Testis (tissue), 3 donors: ENCODE results near the gene TCEAL9. TPM values are rescaled to one million over a fixed set of nuclear protein-coding genes. Genes with fewer than 3 reads are reported as not detected.
"Not testable (repeated sequence)": the region's sequence is repeated elsewhere in the genome, so short reads cannot be mapped to it uniquely, and the experiment has no call there.

Experiments
- DNase-seq: peaks from one replicate; pipeline ENCODE4 v3.0.0-alpha.2; 2019
- H3K27ac ChIP-seq, 2 donors: fragments of 200-600 bp; sonication (generic); one replicate each; pipeline ENCODE4 v1.5.1; 2019
- H3K27me3 ChIP-seq: fragments of 200-600 bp; sonication (generic); one replicate; pipeline ENCODE4 v1.5.1; 2019
- H3K36me3 ChIP-seq: fragments of 200-600 bp; sonication (generic); one replicate; pipeline ENCODE4 v1.5.1; 2017; ENCODE audit warnings: low read depth; ENCODE audit errors: missing control alignments
- H3K4me1 ChIP-seq: fragments of 200-600 bp; sonication (generic); one replicate; pipeline ENCODE4 v1.5.1; 2019
- H3K4me3 ChIP-seq, 2 donors: fragments of 200-600 bp; sonication (generic); one replicate each; pipeline ENCODE4 v1.5.1; 2017 to 2019
- H3K9me3 ChIP-seq: fragments of 200-600 bp; sonication (generic); one replicate; pipeline ENCODE4 v1.5.1; 2017
- POLR2A ChIP-seq: fragments of 450-650 bp; IDR thresholded peaks from one replicate; pipeline ENCODE4 v1.6.1; 2017; ENCODE audit warnings: antibody characterized with exemption, mild to moderate bottlenecking, moderate library complexity
- WGBS, 2 donors: methylation state at CpG; one replicate each; pipeline ENCODE4 v1.1.5; 2018; 5-methylcytosine and 5-hydroxymethylcytosine counted together
- intact Hi-C: fragments of 100-400 bp; cut with DNase I; formaldehyde crosslinking; loops from one replicate; pipeline ENCODE4 v1.15.1; 2023; ENCODE audit warnings: low total_unique reads
- polyA plus RNA-seq: library from polyadenylated mRNA; stranded (reverse); fragments of 350-450 nt; fragmentation: Illumina TruSeq; extraction: RNeasy Lipid Tissue Mini Kit (QIAGEN cat#74804); gene quantifications from one replicate; pipeline ENCODE4 v1.2.3, GENCODE V29; 2014; ENCODE audit warnings: low read depth, low replicate concordance; ENCODE audit not compliant: insufficient read depth
- total RNA-seq, 2 donors: library from RNA; depleted of rRNA; stranded (reverse); fragments of >200 nt; gene quantifications; one replicate each; pipeline ENCODE4 v1.2.3, GENCODE V29; 2016
- TF ChIP-seq, protein P1 (sequence below), 3 experiments: fragments of 450-650 bp in 2 of 3; fragments of 200-600 bp in 1 of 3; sonication (generic) in 1 of 3; IDR thresholded peaks; one replicate each; pipeline ENCODE4 v1.5.1; 2016 to 2019; ENCODE audit warnings: antibody characterized with exemption in 3 of 3, mild to moderate bottlenecking in 2 of 3, moderate library complexity in 1 of 3

The TCEAL9 gene
- total and polyA plus RNA-seq, 3 donors from 2014 or later = 74.9 to 99.7 (median 99.4) TPM

DNA sequence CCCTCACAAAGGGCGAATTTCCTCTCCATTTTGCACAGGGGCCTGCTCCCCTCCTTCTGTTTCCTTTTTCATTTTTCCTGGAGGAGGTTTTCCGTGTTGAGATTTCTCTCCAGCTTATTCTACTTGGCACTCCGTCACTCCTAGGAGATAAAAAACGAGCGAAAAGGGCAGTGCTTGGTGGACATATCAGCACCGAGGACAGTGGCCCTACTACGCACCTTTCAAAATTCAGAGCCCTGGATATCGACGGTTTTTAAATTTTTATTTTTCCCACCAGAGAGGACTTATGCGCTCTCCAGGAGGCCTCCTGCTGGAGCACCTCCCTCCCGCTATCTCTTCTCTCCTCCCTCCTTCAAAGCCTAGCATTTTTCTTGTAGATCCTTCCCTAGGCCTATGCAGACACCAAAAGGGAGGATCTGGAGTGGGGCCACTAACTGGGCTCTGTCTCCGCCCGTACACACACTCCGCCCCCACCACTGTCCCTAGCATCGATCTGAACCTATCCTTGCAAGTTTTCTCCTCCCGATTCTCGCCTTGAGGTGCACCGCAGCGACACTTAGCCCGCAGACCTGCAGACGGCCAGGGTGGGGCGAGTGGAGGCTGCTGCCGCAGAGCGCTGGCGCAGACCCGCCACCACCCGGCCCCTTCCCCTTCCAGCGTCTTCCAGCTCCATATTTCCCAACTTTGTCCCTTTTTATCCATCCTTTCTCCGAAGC is 8.5 kb upstream of the TCEAL9 start:
- intact Hi-C loops = no loop called here
- TF ChIP-seq, protein P1, sequence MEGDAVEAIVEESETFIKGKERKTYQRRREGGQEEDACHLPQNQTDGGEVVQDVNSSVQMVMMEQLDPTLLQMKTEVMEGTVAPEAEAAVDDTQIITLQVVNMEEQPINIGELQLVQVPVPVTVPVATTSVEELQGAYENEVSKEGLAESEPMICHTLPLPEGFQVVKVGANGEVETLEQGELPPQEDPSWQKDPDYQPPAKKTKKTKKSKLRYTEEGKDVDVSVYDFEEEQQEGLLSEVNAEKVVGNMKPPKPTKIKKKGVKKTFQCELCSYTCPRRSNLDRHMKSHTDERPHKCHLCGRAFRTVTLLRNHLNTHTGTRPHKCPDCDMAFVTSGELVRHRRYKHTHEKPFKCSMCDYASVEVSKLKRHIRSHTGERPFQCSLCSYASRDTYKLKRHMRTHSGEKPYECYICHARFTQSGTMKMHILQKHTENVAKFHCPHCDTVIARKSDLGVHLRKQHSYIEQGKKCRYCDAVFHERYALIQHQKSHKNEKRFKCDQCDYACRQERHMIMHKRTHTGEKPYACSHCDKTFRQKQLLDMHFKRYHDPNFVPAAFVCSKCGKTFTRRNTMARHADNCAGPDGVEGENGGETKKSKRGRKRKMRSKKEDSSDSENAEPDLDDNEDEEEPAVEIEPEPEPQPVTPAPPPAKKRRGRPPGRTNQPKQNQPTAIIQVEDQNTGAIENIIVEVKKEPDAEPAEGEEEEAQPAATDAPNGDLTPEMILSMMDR (IDR thresholded peaks at IDR 0.05) = no peak
- TF ChIP-seq POLR2A = no peak
- H3K27me3 ChIP-seq = no peaks in the 10 kb centered on the region
- no peaks in the 10 kb centered on the region for H3K4me1 ChIP-seq
- no peak for DNase-seq
- WGBS, 2 donors = 43 to 56% methylated on average over 27 to 29 of the region's 29 CpGs
- no peaks in the 10 kb centered on the region for H3K9me3 ChIP-seq
- H3K36me3 ChIP-seq = no peaks in the 10 kb centered on the region
- no peak overlapping the region for H3K4me3 ChIP-seq
- no peak overlapping the region for H3K27ac ChIP-seq

DNA sequence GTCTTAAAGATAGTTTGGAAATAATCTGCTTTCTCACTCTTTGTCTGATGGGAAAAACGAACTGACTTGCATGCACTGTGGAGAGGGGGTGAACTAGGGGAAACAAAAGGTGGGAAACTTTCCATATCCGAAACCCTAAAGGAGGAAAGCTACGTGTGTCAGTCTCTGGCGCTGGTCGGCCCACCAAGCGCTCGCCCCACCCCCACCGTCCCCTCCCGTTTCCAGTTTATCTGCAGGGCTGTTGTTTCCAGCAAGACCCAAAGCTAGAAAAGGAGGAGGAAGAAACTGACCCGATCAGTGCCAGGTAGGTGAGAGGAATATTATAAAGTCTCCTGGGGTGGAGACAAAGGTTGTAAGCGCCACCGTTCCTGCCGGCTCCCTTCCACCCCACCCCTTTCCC is 552 bp downstream of the TCEAL9 start:
- peak; percentile 37 for DNase-seq
- intact Hi-C loops = loop anchor here (10.0 kb wide), 1 partner anchor 328 kb away; the partner anchor contains the start of gene MORF4L2
- H3K4me3 ChIP-seq = peak overlapping the region; percentile 69 to 82

DNA sequence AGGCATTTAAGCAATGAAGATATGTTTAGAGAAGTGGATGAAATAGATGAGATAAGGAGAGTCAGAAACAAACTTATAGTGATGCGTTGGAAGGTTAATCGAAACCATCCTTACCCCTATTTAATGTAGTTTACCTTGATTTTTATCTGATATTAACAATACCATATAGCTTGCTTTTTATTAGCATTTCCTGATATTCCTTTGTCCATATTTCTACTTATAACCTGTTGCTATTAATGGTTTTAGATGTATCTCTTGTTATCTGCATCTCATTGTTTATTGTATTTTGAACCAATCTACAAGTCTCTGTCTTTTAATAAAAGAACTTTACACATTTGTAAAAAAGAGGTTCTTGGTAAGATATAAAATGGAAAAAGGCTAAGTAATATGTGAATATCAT is 1.6 kb downstream of the TCEAL9 start:
- WGBS, 2 donors = 63 to 82% methylated on average over 2 of the region's 2 CpGs
- H3K4me1 ChIP-seq = no peaks in the 10 kb centered on the region
- no peaks in the 10 kb centered on the region for H3K27me3 ChIP-seq
- no peak for DNase-seq
- no peaks in the 10 kb centered on the region for H3K9me3 ChIP-seq
- H3K4me3 ChIP-seq = peak overlapping the region in 1 of 2 donors; percentile 82
- intact Hi-C loops = loop anchor here (10.0 kb wide), 1 partner anchor 327 kb away; the partner anchor contains the start of gene MORF4L2
- no peaks in the 10 kb centered on the region for H3K36me3 ChIP-seq
- H3K27ac ChIP-seq = peak overlapping the region; percentile 95 to 97
- no peak for TF ChIP-seq POLR2A
- TF ChIP-seq, protein P1 (IDR thresholded peaks at IDR 0.05) = no peak

More for the DNA sequence above, 552 bp downstream of the TCEAL9 start:
- H3K36me3 ChIP-seq = no peaks in the 10 kb centered on the region
- no peak for TF ChIP-seq POLR2A
- TF ChIP-seq, protein P1 (IDR thresholded peaks at IDR 0.05) = no peak
- peak overlapping the region; percentile 95 to 97 for H3K27ac ChIP-seq
- H3K4me1 ChIP-seq = no peaks in the 10 kb centered on the region
- 0 to 4% methylated on average over 4 to 12 of the region's 13 CpGs for WGBS, 2 donors
- H3K9me3 ChIP-seq = no peaks in the 10 kb centered on the region
- no peaks in the 10 kb centered on the region for H3K27me3 ChIP-seq

DNA sequence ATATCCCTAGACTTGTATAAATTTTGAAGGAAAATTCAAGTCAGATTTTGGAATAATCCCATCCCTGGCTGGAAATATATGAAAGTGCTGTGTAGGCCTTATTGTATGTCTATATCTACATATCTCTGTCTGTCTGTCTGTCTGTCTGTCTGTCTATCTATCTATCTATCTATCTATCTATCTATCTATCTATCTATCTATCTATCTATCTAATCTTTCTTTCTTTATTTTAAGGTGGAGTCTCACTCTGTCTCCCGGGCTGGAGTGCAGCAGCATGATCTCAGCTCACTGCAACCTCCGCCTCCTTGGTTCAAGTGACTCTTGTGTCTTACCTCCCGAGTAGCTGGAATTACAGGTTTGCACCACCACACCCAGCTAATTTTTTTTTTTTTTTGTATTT is 3.3 kb downstream of the TCEAL9 start:
- 88 to 97% methylated on average over 3 of the region's 3 CpGs for WGBS, 2 donors
- not testable (repeated sequence) for H3K27me3 ChIP-seq, H3K36me3 ChIP-seq, H3K4me1 ChIP-seq, H3K9me3 ChIP-seq, DNase-seq, H3K4me3 ChIP-seq
- intact Hi-C loops = loop anchor here (10.0 kb wide), 1 partner anchor 325 kb away; the partner anchor contains the start of gene MORF4L2
- peak overlapping the region in 1 of 2 donors; percentile 45 for H3K27ac ChIP-seq

DNA sequence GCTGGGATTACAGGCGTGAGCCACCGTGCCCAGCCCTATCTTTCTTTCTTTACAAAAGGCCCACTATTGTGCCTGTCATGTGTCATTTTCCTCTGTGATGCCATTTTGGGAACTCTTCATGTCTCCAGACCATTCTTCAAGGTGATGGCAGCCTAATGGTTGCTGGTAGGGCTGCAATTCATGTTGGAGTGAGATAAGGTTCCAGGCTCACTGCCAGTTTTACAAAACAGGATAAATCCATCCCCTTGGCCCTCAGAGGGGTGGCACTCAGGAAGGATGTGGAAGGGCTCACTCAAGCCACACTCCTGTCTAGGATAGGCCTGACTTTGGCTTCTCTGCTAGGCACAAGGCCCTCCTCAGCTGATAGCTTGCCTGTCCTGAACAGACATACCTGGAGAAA is 3.8 kb downstream of the TCEAL9 start:
- Histone ChIP-seq H3K4me3 (no peak overlapping the region), H3K36me3 (no peaks in the 10 kb centered on the region), H3K27ac (peak overlapping the region in 1 of 2 donors; percentile 45), H3K9me3 (no peaks in the 10 kb centered on the region), H3K27me3 (no peaks in the 10 kb centered on the region), H3K4me1 (no peaks in the 10 kb centered on the region)
- TF ChIP-seq, protein P1 (IDR thresholded peaks at IDR 0.05) = no peak
- WGBS, 2 donors = 57 to 94% methylated on average over 2 of the region's 2 CpGs
- intact Hi-C loops = no loop called here
- DNase-seq = no peak
